Skin of body (tissue), 2 donors: ENCODE results near the gene TEX261. TPM values are rescaled to one million over a fixed set of nuclear protein-coding genes. Genes with fewer than 3 reads are reported as not detected.
"Not testable (repeated sequence)": the region's sequence is repeated elsewhere in the genome, so short reads cannot be mapped to it uniquely, and the experiment has no call there.

Experiments used
- DNase-seq: peaks from one replicate; lab custom pipeline; 2025; lab: John Stamatoyannopoulos, UW
- total RNA-seq: library from RNA; depleted of rRNA; stranded (reverse); fragments of >200 nt; gene quantifications from one replicate; pipeline ENCODE4 v1.2.3, GENCODE V29; 2014

TEX261 gene
- total RNA-seq, 1 donor from 2014 or later, result 14.3 TPM

GRCh38 chr2:71000780-71001591, 6.3 kb upstream of the TEX261 start:
- no peak for DNase-seq

- not testable (repeated sequence) for DNase-seq
Measured at GRCh38 chr2:70999931-71000330, 5.3 kb upstream of the TEX261 start.

- no peak for DNase-seq
Measured at GRCh38 chr2:70999362-70999761, 4.7 kb upstream of the TEX261 start.

- DNase-seq, result not testable (repeated sequence)
Measured at GRCh38 chr2:70998885-70999284, 4.2 kb upstream of the TEX261 start.

- no peak for DNase-seq
Measured at GRCh38 chr2:70995426-70995729, 705 bp upstream of the TEX261 start.

GRCh38 chr2:70994009-70994698, 519 bp downstream of the TEX261 start:
- no peak for DNase-seq

GRCh38 chr2:70992945-70993853, 1.5 kb downstream of the TEX261 start:
- DNase-seq, result no peak

- no peak for DNase-seq
Measured at GRCh38 chr2:70991742-70992141, 2.9 kb downstream of the TEX261 start.

GRCh38 chr2:70991142-70991541, 3.5 kb downstream of the TEX261 start:
- DNase-seq, result no peak

GRCh38 chr2:70990216-70990615, 4.5 kb downstream of the TEX261 start:
- no peak for DNase-seq

GRCh38 chr2:70988726-70989648, 5.7 kb downstream of the TEX261 start:
- DNase-seq, result no peak

GRCh38 chr2:70988151-70988550, 6.5 kb downstream of the TEX261 start:
- DNase-seq, result no peak

GRCh38 chr2:70987386-70987785, 7.3 kb downstream of the TEX261 start:
- no peak for DNase-seq

- DNase-seq, result no peak
Measured at GRCh38 chr2:70986499-70987189, 8.0 kb downstream of the TEX261 start.

GRCh38 chr2:70985956-70986355, 8.7 kb downstream of the TEX261 start:
- no peak for DNase-seq

GRCh38 chr2:70985283-70985688, 9.4 kb downstream of the TEX261 start:
- DNase-seq, result no peak

GRCh38 chr2:70984576-70985282, 9.9 kb downstream of the TEX261 start:
- DNase-seq, result no peak

GRCh38 chr2:70984228-70984575, 10.5 kb downstream of the TEX261 start:
- DNase-seq, result no peak

- DNase-seq, result no peak
Measured at GRCh38 chr2:70983506-70984227, 11.0 kb downstream of the TEX261 start.
